Measurements from ENCODE around the gene AXIN1. TPM values are rescaled to one million over a fixed set of nuclear protein-coding genes. Genes with fewer than 3 reads are reported as not detected.

Gene AXIN1
- total RNA-seq, 1 experiment from 2014 or later, result 42.0 TPM

GRCh38 chr16:375212-375611, 22.7 kb upstream of the AXIN1 start:
- no TSS peak for BruUV-seq (replicated peaks)
- 0 out of 2 replicates have a peak, but pooled peaks cover 3% of the 10 kb centered on the region for H3F3A ChIP-seq (ENCODE audit: insufficient read depth, low read depth)
- TF ChIP-seq EZH2 (IDR thresholded peaks at IDR 0.05; ENCODE audit: low read depth), result no peak
- TF ChIP-seq CTCF (conservative IDR thresholded peaks at IDR 0.05), result no peak
- no peaks in the 10 kb centered on the region for H3K27me3 ChIP-seq (ENCODE audit: insufficient read depth, low read depth)
- H3K36me3 ChIP-seq (ENCODE audit: low read depth), result no peaks in the 10 kb centered on the region
- no peaks in the 10 kb centered on the region for H3K79me2 ChIP-seq (ENCODE audit: low read depth)
- H4K20me1 ChIP-seq (ENCODE audit: insufficient read depth), result no peaks in the 10 kb centered on the region
- intact Hi-C loops (cut with micrococcal nuclease; ENCODE audit: unreplicated experiment), result no loop called here
- H3K9me3 ChIP-seq (ENCODE audit: insufficient read depth, low read depth), result no peaks in the 10 kb centered on the region
- POLR2A ChIA-PET (ENCODE audit: unreplicated experiment), result no interaction called here
- H3K4me3 ChIP-seq, result no peak overlapping the region
- CTCF ChIA-PET, result no interaction called here
- DNase-seq, result no peak
- H3K4me2 ChIP-seq, result no peak overlapping the region
- H3K4me1 ChIP-seq (replicated peaks; ENCODE audit: insufficient read depth), result peaks cover 5% of the 10 kb centered on the region; the same call in 1 of the 2 replicates
- no peak overlapping the region for H3K27ac ChIP-seq
- no peak overlapping the region for H2AFZ ChIP-seq
- H3K9me2 ChIP-seq (ENCODE audit: insufficient read depth), result no peaks in the 10 kb centered on the region

GRCh38 chr16:374616-374926, 22.0 kb upstream of the AXIN1 start:
- Histone ChIP-seq H3K79me2 (ENCODE audit: low read depth) (no peaks in the 10 kb centered on the region), H3F3A (ENCODE audit: insufficient read depth, low read depth) (no peaks in the 10 kb centered on the region; the same call in 1 of the 2 replicates), H3K4me1 (replicated peaks; ENCODE audit: insufficient read depth) (peaks cover 5% of the 10 kb centered on the region; the same call in 1 of the 2 replicates), H3K9me2 (ENCODE audit: insufficient read depth) (no peaks in the 10 kb centered on the region), H3K4me2 (no peak overlapping the region), H3K27ac (no peak overlapping the region), H2AFZ (no peak overlapping the region), H3K9me3 (ENCODE audit: insufficient read depth, low read depth) (no peaks in the 10 kb centered on the region), H3K27me3 (ENCODE audit: insufficient read depth, low read depth) (no peaks in the 10 kb centered on the region), H3K36me3 (ENCODE audit: low read depth) (no peaks in the 10 kb centered on the region), H4K20me1 (ENCODE audit: insufficient read depth) (no peaks in the 10 kb centered on the region), H3K4me3 (no peak overlapping the region)
- BruUV-seq (replicated peaks), result no TSS peak
- TF ChIP-seq CTCF (conservative IDR thresholded peaks at IDR 0.05) (no peak), EZH2 (IDR thresholded peaks at IDR 0.05; ENCODE audit: low read depth) (no peak)
- POLR2A ChIA-PET (ENCODE audit: unreplicated experiment), result no interaction called here
- DNase-seq, result no peak
- intact Hi-C loops (cut with micrococcal nuclease; ENCODE audit: unreplicated experiment), result no loop called here
- CTCF ChIA-PET, result no interaction called here

GRCh38 chr16:373848-374615, 21.5 kb upstream of the AXIN1 start:
- Histone ChIP-seq H3K9me3 (ENCODE audit: insufficient read depth, low read depth) (no peaks in the 10 kb centered on the region), H3K4me2 (no peak overlapping the region), H4K20me1 (ENCODE audit: insufficient read depth) (no peaks in the 10 kb centered on the region), H3K9me2 (ENCODE audit: insufficient read depth) (no peaks in the 10 kb centered on the region), H3K79me2 (ENCODE audit: low read depth) (no peaks in the 10 kb centered on the region), H3K36me3 (ENCODE audit: low read depth) (no peaks in the 10 kb centered on the region), H3K4me3 (no peak overlapping the region), H2AFZ (no peak overlapping the region), H3K27me3 (ENCODE audit: insufficient read depth, low read depth) (no peaks in the 10 kb centered on the region), H3K4me1 (replicated peaks; ENCODE audit: insufficient read depth) (peaks cover 5% of the 10 kb centered on the region; the same call in 1 of the 2 replicates), H3K27ac (no peak overlapping the region), H3F3A (ENCODE audit: insufficient read depth, low read depth) (peaks cover 4% of the 10 kb centered on the region; the same call in 1 of the 2 replicates)
- no peak for TF ChIP-seq CTCF (conservative IDR thresholded peaks at IDR 0.05)
- TF ChIP-seq EZH2 (IDR thresholded peaks at IDR 0.05; ENCODE audit: low read depth), result no peak
- POLR2A ChIA-PET (ENCODE audit: unreplicated experiment), result no interaction called here
- BruUV-seq (replicated peaks), result no TSS peak
- CTCF ChIA-PET, result no interaction called here
- intact Hi-C loops (cut with micrococcal nuclease; ENCODE audit: unreplicated experiment), result no loop called here
- DNase-seq, result no peak

Data from PC-9 (cell line).